Ishikawa (cell line): ENCODE results near the gene MB.
A peak's percentile ranks its signal among the peaks of the same experiment; 100 is the strongest.

Experiments used
- CEBPB ChIP-seq: IDR thresholded peaks from 2 replicates; pipeline ENCODE4 v1.6.1; 2012
- CREB1 ChIP-seq: IDR thresholded peaks from 2 replicates; pipeline ENCODE4 v1.6.1; 2012; ENCODE audit warnings: low read depth
- EGR1 ChIP-seq: IDR thresholded peaks from 2 replicates; pipeline ENCODE4 v1.6.1; 2012
- EP300 ChIP-seq: IDR thresholded peaks from 2 replicates; pipeline ENCODE4 v1.6.1; 2012; ENCODE audit warnings: borderline replicate concordance
- FOXM1 ChIP-seq: IDR thresholded peaks from 2 replicates; pipeline ENCODE4 v1.6.1; 2012; ENCODE audit warnings: low read depth, borderline replicate concordance
- NFIC ChIP-seq: IDR thresholded peaks from 2 replicates; pipeline ENCODE4 v1.6.1; 2012
- RAD21 ChIP-seq: IDR thresholded peaks from 2 replicates; pipeline ENCODE4 v1.6.1; 2012; ENCODE audit warnings: low read depth
- REST ChIP-seq: IDR thresholded peaks from 2 replicates; pipeline ENCODE4 v1.6.1; 2012; ENCODE audit warnings: low read depth, mild to moderate bottlenecking
- TAF1 ChIP-seq: IDR thresholded peaks from 2 replicates; pipeline ENCODE4 v1.6.1; 2012; ENCODE audit warnings: low read depth, mild to moderate bottlenecking
- TCF12 ChIP-seq: IDR thresholded peaks from 2 replicates; pipeline ENCODE4 v1.6.1; 2012; ENCODE audit warnings: low read depth
- TEAD4 ChIP-seq: IDR thresholded peaks from 2 replicates; pipeline ENCODE4 v1.6.1; 2012
- ZBTB7A ChIP-seq: IDR thresholded peaks from 2 replicates; pipeline ENCODE4 v1.6.1; 2012; ENCODE audit warnings: low read depth
- TF ChIP-seq, protein P1 (sequence below): IDR thresholded peaks from 2 replicates; pipeline ENCODE4 v1.6.1; 2012
- TF ChIP-seq, protein P2 (sequence below): IDR thresholded peaks from 2 replicates; pipeline ENCODE4 v1.6.1; 2012

MB gene

GRCh38 chr22:35634943-35635540, 17.9 kb upstream of the MB start:
- TF ChIP-seq, protein P1, sequence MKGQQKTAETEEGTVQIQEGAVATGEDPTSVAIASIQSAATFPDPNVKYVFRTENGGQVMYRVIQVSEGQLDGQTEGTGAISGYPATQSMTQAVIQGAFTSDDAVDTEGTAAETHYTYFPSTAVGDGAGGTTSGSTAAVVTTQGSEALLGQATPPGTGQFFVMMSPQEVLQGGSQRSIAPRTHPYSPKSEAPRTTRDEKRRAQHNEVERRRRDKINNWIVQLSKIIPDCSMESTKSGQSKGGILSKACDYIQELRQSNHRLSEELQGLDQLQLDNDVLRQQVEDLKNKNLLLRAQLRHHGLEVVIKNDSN = peak; percentile 59
- no peak for TF ChIP-seq TAF1

DNA sequence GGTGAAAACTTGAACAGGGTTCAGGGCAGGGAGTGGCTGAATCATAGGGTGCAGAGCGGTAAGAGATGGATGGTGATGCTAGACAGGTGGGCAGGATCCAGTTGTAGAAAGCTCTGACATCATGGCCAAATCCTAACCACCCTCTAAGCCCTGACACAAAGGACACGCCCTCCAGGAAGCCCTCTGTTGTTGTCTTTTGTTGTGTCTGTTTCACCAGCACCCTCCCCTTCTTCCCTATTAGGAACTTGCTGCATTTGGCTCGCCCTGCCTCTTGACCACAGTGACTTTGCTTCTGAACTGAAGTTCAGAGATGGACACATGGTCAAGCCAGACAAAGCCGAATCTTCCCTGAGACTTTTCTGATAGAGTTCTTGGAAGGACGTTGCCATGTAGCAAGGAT, 16.9 kb upstream of the MB start:
- TF ChIP-seq, protein P2, sequence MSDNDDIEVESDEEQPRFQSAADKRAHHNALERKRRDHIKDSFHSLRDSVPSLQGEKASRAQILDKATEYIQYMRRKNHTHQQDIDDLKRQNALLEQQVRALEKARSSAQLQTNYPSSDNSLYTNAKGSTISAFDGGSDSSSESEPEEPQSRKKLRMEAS = no peak
- TF ChIP-seq RAD21 (no peak), EP300 (no peak), TEAD4 (no peak), CREB1 (no peak), FOXM1 (no peak), TAF1 (no peak), REST (no peak), CEBPB (no peak), NFIC (no peak)
- TF ChIP-seq, protein P1 = no peak

DNA sequence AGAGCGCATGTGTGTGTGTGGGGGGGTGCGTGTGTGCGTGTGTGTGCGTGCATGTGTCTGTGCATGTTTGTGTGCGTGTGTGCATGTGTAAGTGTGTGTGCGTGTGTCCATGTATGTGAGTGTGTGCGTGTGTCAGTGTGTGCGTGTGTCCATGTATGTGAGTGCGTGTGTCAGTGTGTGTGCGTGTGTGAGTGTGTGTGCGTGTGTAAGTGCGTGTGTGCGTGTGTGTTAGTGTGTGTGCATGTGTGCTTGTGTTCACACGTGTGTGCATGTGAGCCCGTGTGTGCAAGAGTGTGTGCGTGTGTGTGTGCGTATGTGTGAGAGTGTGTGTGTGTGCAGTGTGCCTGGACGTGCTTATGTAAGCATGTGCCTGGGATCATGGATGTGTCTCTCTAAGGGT, 16.4 kb upstream of the MB start:
- TF ChIP-seq EGR1 (no peak), REST (no peak)

DNA sequence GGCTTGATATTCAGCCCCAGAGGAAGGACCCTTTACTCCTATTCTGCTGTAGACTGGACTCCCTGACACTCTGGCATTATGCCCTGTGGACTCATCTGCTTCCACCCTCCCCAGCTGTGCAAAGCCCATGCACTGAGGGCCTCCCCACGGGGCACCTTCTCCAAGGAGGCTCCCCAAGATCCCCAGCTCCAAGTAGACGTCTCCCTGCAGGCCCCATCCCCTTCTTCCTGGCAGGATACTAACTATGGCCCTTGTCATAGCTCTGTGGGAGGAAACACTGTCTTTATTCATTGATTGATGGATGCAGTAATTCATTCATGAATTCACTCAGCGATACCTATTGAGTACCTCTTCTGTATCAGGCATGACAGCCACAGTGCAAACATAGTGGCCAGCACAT, 15.8 kb upstream of the MB start:
- TF ChIP-seq EGR1 (no peak), TAF1 (no peak), TEAD4 (no peak), CREB1 (no peak), REST (no peak), NFIC (no peak), RAD21 (no peak)
- TF ChIP-seq, protein P1 = no peak
- TF ChIP-seq, protein P2 = no peak

GRCh38 chr22:35631597-35631996, 14.5 kb upstream of the MB start:
- TF ChIP-seq RAD21 = peak; percentile 76
- TF ChIP-seq TEAD4 = peak; percentile 50; the same call in 1 of the 2 replicates
- TF ChIP-seq ZBTB7A = no peak

DNA sequence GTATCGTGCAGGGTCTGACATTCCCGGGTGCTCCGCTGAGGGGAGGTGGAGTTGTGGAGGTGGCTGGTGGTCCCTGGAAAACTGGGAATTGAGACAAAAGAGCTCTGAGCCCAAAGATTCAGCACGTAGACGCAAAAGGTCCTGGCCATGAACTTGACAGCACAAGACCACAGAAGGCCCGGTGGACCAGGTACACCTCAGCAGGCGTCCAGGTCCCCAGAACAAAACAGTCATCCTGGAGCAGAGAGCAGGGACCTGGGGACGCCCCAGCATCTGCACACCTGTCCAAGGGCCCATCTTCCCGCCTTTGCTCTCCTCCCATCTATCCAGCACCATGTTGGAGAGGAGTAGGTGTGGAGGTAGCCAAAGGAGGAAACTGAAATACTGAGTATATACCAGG, 13.8 kb upstream of the MB start:
- TF ChIP-seq EP300 (no peak), TEAD4 (no peak), NFIC (no peak), RAD21 (no peak), ZBTB7A (no peak), FOXM1 (no peak), CREB1 (no peak), REST (no peak), EGR1 (no peak), CEBPB (no peak), TCF12 (no peak)
- TF ChIP-seq, protein P1 = no peak
- TF ChIP-seq, protein P2 = no peak
